NCI-H2107 treated with DMSO at 0.1 percent for 48 hours (cell line): Measurements from ENCODE around the gene FAM177A1.
"Not testable (repeated sequence)": the region's sequence is repeated elsewhere in the genome, so short reads cannot be mapped to it uniquely, and the experiment has no call there.

Experiments
- DNase-seq: peaks from one replicate; lab custom pipeline; 2025; ENCODE audit not compliant: unreplicated experiment; lab: John Stamatoyannopoulos, UW

FAM177A1 gene

DNA sequence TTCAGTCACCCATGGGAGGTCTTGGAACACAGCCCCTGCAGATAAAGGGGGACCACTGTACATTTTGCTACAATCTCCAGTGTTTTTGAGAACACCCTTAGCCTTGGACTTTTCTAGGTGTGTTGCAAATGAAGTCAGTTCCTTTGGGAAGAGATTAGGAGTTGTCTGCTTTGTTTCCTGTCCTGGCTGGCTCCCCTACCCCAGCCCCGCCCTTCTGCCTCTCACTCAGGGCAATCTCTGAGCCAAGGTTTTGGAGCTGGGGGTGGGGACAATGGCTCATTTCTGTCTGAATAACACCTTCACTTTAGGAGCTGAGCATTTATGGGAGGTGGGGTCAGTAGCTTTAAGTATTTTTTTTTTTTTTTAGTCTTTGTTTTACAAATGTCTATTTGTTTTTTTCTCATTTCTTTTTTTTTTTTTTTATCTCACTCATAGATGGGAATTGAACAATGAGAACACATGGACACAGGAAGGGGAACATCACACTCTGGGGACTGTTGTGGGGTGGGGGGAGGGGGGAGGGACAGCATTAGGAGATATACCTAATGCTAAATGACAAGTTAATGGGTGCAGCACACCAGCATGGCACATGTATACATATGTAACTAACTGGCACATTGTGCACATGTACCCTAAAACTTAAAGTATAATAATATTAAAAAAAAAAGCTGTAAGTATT, 15.2 kb downstream of the FAM177A1 start:
- DNase-seq = not testable (repeated sequence)

DNA sequence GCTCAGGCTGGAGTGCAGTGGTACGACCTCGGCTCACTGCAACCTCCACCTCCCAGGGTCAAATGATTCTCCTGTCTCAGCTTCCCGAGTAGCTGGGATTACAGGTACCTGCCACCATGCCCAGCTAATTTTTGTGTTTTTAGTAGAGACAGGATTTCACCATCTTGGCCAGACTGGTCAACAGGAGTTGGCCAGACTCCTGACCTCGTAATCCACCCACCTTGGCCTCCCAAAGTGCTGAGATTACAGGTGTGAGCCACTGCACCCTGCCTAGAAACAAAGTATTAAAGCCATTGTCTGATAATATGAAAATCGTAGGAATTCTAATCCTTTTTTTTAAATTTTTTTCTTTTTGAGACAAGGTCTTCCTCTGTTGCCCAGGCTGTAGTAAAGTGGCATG, 19.7 kb downstream of the FAM177A1 start:
- not testable (repeated sequence) for DNase-seq

DNA sequence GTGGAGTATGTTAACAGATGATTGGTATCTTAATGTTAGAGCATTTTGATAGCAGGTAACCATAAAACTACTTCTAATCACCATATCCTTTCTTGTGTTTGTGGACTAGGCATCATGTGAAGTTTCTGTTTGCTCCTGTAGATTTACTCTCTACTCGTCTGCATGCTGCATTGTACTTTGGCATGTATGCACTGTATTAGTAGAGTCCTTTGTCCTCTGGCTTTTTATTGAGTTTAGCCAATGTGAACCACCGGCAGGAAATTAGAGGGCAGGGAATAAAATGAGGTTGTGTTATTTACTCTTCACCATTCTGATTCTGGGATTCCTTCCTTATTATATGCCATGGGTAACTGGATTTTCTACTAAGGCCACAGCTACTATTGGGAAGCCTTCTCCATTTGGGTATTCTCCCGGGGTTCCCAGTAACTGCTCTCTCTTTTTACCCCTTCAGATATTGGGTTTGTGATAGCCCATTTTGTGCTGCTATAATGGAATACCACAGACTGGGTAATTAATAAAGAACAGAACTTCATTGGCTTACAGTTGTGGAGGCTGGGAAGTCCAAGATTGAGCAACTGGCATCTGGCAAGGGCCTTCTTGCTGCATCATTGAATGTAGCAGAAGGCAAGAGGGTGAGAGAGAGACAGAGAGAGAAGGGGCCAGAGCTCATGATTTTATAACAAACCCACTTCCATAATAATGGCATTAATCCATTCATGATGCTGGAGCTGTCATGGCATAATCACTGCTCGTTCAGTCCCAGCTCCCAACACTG, 22.4 kb downstream of the FAM177A1 start:
- DNase-seq = no peak

DNA sequence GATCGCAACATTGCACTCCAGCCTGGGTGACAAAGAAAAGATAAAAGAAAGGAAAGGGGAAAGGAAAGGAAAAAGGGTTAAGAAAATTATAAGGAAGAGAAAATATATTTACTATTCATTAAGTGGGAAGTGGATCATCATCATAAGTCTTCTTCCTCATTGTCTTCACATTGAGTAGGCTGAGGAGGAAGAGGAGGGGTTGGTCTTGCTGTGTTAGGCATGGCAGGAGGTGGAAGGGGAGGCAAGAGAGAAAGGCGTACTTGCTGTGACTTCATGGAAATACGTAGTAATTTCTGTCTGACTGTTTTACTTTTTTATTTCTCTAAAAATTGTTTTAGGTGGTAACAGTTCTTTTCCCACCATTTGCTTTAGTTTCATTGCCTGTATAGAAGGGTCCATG, 26.2 kb downstream of the FAM177A1 start:
- DNase-seq = no peak

DNA sequence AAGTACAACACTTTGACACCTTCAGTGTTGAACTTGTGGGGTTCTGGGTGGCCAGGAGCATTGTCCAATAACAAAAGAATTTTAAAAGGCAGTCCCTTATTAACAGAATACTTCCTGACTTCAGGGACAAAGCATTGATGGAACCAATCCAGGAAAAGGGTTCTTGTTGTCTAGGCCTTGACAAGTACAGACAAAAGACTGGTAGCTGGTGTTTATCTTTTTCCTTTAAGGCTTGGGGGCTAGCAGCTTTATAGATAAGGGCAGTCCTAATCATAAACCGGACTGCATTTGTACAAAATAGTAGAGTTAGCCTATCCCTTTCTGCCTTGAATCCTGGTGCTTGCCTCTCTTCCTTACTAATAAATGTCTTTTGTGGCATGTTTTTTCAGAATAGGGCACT, 27.4 kb downstream of the FAM177A1 start:
- no peak for DNase-seq

DNA sequence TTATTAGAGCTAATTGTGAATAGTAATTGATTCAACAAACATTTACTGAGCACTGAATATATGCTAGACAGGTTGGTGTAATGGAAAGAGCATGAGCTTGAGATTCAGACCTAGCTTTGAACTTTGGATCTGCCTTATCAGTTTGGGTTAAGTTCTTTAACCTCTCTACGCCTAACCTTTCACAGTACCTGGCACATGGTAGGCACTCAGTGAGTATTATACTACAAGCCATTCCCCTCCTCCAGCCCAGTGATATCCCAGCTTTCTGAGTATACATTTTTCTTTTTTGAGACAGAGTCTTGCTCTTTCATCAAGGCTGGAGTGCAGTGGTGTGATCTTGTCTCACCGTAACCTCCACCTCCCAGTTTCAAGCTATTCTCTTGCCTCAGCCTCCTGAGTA, 32.0 kb downstream of the FAM177A1 start:
- DNase-seq = no peak

DNA sequence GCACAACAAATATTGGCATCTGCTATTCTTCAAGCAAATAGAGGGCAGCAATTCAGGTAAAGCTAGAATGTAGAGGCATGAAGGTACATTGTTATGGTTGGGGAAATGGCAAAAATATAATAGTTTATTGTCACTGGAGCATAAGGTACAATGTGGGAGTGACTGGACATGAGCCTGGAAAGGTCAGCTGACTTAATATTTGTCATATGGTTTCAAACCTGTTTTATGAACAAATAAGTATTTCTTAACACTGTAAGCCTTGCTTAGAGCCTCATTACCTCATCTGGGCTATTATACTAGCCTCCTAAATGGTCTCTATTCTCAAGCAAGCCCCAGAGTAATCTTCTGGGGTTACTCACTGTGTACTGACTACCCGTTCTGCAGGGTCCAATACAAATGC, 33.7 kb downstream of the FAM177A1 start:
- DNase-seq = no peak

DNA sequence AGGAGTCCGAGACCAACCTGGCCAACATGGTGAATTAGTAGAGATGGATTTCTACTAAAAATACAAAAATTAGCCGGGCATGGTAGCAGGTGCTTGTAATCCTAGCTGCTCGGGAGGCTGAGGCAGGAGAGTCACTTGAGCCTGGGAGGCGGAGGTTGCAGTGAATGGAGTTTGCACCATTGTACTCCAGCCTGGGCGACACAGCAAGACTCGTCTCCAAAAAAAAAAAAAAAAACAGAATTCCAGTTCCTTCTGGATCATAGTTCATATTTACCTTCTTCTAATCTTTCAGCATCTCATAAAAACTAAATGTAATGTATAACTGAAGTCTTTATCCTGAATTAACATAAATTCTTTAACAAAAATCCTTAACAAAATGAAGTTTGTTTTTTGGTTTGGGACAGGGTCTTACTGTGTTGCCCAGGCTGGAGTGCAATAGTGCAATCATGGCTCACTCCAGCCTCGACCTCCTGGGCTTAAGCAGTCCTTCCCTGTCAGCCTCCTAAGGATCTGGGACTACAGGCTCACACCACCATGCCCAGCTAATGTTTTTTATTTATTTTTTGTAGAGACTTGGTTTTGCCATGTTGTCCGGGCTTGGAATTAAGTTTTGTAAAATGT, 37.6 kb downstream of the FAM177A1 start:
- no peak for DNase-seq

DNA sequence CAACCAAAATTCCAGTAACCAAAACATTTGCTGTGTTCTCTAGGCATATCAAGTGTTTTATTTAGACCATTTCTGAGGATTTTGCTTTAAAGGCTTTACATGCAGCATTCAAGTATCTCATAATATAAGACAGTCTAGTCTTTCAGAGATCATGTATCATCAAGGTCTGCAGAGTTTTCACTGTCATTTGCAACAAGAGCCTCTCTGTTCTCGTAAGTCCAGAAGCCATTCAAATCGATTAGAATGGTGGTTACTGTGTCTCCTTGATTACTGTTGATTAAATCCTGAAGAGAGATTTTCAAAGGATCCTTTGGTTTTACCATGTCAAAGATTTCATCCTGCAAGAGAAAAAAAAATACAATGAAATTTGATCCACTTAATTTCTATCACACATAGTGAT, 39.4 kb downstream of the FAM177A1 start:
- DNase-seq = no peak

DNA sequence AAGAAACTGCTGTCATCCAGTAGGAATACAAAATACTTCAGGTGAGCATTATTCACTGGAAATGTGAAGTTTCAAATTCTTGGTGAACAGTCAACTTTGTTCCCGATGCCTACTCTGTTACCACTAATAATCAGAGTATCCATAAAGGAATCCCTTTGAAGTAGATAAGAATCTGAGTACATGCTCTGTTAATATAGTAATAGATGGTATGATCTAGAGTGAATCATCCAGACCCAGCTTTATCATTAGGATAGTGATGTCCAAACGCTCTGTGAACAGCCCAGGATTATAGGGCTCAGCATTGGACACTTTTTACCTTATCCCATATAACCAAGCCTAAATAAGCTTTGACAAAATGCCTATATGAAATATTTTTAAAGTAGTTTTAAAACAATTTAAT, 42.4 kb downstream of the FAM177A1 start:
- DNase-seq = no peak

DNA sequence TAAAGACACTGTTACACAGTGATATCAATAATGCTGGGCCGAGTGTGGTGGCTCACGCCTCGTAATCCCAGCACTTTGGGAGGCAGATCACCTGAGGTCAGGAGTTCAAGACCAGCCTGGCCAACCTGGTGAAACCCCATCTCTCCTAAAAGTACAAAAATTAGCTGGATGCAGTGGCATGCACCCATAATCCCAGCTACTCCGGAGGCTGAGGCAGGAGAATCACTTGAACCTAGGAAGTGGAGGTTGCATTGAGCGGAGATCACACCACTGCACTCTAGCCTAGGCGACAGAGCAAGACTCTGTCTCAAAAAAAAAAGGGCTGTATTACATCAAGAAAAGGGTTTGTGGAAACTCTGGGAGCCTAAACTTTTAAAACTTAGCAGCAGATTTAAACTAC, 48.6 kb downstream of the FAM177A1 start:
- not testable (repeated sequence) for DNase-seq

DNA sequence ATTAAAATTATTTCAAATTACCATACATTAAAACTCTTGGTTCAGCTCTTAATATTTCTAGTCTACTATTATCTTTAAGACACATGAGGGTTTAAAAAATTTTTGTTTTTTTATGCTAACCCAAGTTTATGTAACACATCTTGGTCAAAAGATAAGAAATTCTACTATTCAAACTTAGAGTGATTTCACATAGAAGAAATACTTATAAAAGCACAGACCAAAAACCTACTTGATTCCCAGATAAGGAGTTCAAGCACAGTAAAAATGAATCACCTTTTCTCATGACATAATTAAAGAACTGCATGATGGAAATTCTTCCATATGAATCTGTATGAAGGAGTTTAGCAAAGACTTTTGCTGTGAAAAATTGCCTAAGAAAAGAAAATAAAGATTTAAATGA, 61.8 kb downstream of the FAM177A1 start:
- DNase-seq = no peak

DNA sequence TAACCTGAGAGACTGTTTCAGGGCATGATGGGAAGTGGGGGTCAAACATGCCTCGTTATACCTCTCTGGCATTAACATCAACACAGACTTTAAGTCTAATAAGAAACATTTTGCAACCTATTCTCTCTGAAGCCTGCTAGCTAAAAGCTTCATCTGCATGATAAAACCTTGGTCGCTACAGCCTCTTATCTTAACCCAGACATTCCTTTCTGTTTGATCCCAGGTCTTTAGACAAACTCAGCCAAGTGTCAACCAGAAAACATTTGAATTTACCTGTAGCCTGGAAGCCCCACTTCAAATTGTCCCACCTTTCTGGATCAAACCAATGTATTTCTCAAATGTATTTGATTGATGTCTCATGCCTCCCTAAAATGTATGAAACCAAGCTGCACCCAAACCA, 66.6 kb downstream of the FAM177A1 start:
- no peak for DNase-seq

DNA sequence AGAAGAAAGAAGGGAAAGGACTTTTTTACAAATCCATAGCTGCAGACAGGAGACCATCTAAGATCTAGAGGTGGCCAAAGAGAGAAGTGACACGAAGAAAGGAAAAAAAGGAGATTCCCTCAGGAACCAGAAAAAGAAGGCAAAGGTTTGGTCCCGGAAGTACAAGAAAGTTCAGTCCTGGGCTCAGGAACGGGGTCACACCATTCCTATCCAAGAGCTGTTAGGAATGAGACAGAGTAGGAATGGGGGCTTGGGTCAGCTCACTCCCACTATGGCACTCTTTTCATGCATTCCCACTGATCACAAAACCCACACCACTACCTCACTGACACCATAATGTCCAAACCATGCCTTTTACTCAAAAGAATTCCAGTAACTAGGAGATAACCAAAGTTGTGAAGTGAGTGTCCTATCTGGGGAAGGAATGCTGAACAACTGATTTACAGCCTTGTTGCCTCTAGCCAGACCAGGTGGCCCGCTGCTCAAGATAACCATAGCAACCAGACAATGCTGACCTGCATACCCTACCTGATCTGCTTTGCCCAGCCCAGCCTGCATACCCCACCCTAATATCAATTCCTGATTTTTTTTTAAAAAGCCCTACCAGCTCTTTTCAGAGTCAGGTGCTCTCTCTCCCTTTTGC, 67.4 kb downstream of the FAM177A1 start:
- DNase-seq = no peak

DNA sequence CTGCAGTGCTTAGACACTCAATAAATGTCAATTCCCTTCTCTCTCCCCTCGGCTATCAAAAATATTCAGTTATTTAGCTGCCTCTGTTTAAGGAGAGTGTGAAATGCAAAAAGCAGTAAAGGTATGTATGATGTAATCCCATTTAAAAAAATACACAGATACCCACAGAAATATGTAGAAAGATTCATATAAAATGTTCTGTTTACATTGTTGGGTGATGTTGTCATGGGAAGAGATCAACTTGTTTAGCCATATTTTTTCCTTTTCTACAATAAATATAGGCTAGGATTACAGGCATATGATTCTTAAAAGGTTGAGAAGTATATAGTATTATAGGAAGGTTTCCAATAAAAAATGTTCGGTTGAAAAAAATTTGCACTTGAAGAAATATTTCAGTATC, 68.0 kb downstream of the FAM177A1 start:
- DNase-seq = no peak

DNA sequence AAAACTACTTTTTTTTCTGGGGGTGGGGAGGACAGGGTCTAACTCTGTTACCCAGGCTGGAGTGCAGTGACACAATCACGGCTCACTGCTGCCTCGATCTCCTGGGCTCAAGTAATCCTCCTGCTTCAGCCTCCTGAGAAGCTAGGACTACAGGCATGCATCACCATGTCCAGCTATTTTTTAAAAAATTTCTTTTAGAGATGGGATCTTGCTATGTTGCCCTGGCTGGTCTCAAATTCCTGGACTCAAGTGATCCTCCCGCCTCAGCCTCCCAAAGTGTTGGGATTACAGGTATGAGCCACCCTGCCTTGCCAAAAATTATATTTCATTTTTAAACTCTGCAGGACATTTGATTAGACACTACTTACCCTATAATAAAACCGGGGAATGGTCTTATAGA, 70.2 kb downstream of the FAM177A1 start:
- DNase-seq = no peak

DNA sequence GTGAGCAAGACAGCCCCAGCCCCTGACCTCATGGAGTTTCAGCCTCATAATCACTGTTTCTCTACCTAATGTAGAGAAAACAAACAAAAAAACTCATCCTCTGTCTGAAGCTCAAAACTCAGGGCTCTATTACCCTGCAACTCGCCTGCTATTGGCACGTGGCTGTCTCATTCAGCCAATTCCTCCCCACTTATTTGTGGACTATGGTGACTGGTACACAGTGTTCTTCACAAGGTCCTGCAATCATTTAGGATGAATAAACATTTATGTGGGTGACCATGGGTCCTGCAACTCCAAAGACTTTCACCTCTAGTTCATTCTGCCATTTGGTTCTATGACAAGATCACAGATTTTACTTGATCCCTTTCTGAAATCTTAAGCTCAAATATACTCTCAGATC, 71.0 kb downstream of the FAM177A1 start:
- no peak for DNase-seq

DNA sequence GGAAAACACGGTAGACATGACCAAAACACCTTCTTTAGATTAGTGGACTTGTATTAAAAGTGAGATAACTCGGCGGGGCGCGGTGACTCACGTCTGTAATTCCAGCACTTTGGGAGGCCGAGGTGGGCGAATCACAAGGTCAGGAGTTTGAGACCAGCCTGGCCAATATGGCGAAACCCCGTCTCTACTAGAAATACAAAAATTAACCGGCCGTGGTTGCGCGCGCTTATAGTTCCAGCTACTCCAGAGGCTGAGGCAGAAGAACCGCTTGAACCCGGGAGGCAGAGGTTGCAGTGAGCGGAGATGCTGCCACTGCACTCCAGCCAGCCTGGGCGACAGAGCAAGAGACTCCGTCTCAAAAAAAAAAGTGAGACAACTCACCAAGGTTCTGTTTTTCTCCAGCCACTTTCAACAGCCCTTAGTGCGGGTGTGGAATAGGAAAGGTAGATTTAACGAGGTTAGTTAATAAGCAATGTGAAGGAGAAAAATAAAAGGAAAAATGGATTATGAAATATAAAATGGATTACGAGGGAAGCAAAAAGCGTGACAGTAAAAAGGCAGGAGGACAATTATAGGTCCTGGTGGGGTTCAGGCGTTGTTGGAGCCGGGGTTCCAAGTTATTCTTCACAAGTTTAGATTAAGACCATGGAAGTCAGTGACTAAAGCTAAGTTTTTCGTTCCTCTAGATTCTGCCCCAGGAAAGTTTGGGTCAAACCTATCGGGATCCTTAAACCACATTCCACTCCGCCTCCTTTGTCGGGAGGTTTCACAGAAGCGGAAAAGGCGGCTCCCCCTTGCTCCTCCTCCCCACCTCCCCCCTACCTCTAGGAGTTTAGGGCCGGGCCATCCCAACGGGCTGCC, 75.2 kb downstream of the FAM177A1 start:
- DNase-seq = no peak

DNA sequence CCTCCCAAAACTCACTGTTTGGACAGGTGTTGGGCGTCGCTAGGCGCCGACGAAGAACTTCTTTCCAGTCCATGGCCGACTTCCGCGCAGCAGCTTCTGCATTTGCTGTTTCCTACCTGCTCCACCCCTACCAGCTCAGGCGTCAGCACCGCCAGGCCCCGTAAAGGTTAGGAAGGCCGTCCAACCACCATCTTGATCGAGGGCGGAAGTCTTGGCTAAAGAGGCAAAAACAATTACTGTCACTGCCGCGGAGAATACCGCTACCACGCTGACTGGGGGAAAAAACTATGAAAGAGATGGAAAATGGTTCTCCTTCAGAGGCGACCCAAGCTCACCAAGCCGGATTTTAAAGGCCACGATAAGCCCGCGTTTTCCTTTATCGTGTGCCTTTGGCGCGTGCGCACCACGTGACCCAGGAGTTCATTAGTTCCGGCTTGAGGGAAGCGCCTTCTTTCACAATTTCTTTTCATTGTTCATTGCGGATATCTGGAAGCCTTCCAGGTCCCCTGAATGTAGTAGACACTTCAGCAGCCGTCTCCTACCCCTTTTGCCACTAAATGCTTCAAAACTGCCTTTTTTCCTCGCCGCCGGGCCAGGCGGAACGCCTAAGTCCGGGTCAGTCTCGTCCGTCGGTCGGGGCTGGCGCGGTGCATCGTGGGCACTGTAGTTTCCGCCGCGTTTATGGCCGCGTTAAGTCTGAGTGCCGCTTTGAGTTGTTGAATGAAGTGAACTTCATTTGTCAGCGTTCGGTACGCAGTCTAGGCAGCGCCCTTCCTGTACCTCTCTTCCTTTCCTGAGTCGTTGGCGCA, 76.0 kb downstream of the FAM177A1 start, which contains the start of the genes PPP2R3C and PRORP:
Gene PPP2R3C (minus strand): TSS at position 104 of the 809 bp plus-strand sequence. CDS start 31 bp downstream, at position 73.
Gene PRORP (plus strand): TSS at position 666 of the 809 bp plus-strand sequence. CDS start 694 bp downstream, outside the sequence.
- DNase-seq = peak; percentile 97
